Measurements from ENCODE around the gene ERFL. TPM values are rescaled to one million over a fixed set of nuclear protein-coding genes. Genes with fewer than 3 reads are reported as not detected.
"Not testable (repeated sequence)": the region's sequence is repeated elsewhere in the genome, so short reads cannot be mapped to it uniquely, and the experiment has no call there.

ERFL gene
- total RNA-seq, 4 donors from 2014 or later: 0.94 to 1.7 (median 1.7) TPM; not detected in 1

- Histone ChIP-seq H3K27me3 (peaks cover 0 to 18% of the 10 kb centered on the region in 2 donors), H3K9me3 (no peaks in the 10 kb centered on the region), H3K4me3 (peak overlapping the region; percentile 42 to 62 (median 54)), H3K36me3 (no peaks in the 10 kb centered on the region), H3K4me1 (peaks cover 0 to 22% (median 12%) of the 10 kb centered on the region in 4 donors), H3K27ac (peak overlapping the region in 3 of 4 donors; percentile 38 to 77 (median 42))
- TF ChIP-seq POLR2A (IDR thresholded peaks at IDR 0.05): no peak
- TF ChIP-seq CTCF (IDR thresholded peaks at IDR 0.05): no peak
- DNase-seq: no peak
These were observed 12.6 kb upstream of the ERFL start for GRCh38 chr19:41940731-41941409.

GRCh38 chr19:41939861-41940730, 11.8 kb upstream of the ERFL start:
- Histone ChIP-seq H3K27ac (peak overlapping the region; percentile 18 to 77 (median 40)), H3K36me3 (no peaks in the 10 kb centered on the region), H3K4me3 (peak overlapping the region; percentile 42 to 62 (median 54)), H3K4me1 (peaks cover 0 to 26% (median 10%) of the 10 kb centered on the region in 4 donors), H3K9me3 (no peaks in the 10 kb centered on the region), H3K27me3 (peaks cover 0 to 22% of the 10 kb centered on the region in 2 donors)
- no peak for TF ChIP-seq CTCF (IDR thresholded peaks at IDR 0.05)
- no peak for TF ChIP-seq POLR2A (IDR thresholded peaks at IDR 0.05)
- peak; percentile 49 to 78 (median 66) for DNase-seq

GRCh38 chr19:41939209-41939608, 11.0 kb upstream of the ERFL start:
- H3K4me1 ChIP-seq: peaks cover 0 to 26% (median 13%) of the 10 kb centered on the region in 4 donors
- not testable (repeated sequence) for H3K36me3 ChIP-seq, H3K27ac ChIP-seq, H3K9me3 ChIP-seq, DNase-seq, H3K4me3 ChIP-seq
- H3K27me3 ChIP-seq: peaks cover 0 to 22% of the 10 kb centered on the region in 2 donors

- Histone ChIP-seq H3K9me3 (no peaks in the 10 kb centered on the region), H3K27ac (peak overlapping the region in 1 of 4 donors; percentile 65), H3K27me3 (peaks cover 0 to 22% of the 10 kb centered on the region in 2 donors), H3K4me3 (no peak overlapping the region), H3K36me3 (no peaks in the 10 kb centered on the region), H3K4me1 (peaks cover 0 to 29% (median 13%) of the 10 kb centered on the region in 4 donors)
- no peak for DNase-seq
- TF ChIP-seq CTCF (IDR thresholded peaks at IDR 0.05) (no peak), POLR2A (IDR thresholded peaks at IDR 0.05) (no peak)
These were observed 9.5 kb upstream of the ERFL start for GRCh38 chr19:41937525-41938468.

- Histone ChIP-seq H3K27ac (peak overlapping the region in 1 of 4 donors; percentile 65), H3K36me3 (no peaks in the 10 kb centered on the region), H3K9me3 (no peaks in the 10 kb centered on the region), H3K27me3 (peaks cover 0 to 22% of the 10 kb centered on the region in 2 donors), H3K4me3 (no peak overlapping the region), H3K4me1 (peaks cover 0 to 32% (median 13%) of the 10 kb centered on the region in 4 donors)
- TF ChIP-seq POLR2A (IDR thresholded peaks at IDR 0.05) (no peak), CTCF (IDR thresholded peaks at IDR 0.05) (no peak)
- no peak for DNase-seq
These were observed 8.7 kb upstream of the ERFL start for GRCh38 chr19:41936961-41937360.

Data from Peyer's patch (tissue), 4 donors.